CD1c-positive myeloid dendritic cell (primary cell): ENCODE results near the gene KCTD13.
"Not testable (repeated sequence)": the region's sequence is repeated elsewhere in the genome, so short reads cannot be mapped to it uniquely, and the experiment has no call there.

Source experiments
- DNase-seq: peaks from one replicate; pipeline ENCODE4 v3.0.0-alpha.2; 2016; ENCODE audit errors: extremely low spot score

KCTD13 gene, protein sequence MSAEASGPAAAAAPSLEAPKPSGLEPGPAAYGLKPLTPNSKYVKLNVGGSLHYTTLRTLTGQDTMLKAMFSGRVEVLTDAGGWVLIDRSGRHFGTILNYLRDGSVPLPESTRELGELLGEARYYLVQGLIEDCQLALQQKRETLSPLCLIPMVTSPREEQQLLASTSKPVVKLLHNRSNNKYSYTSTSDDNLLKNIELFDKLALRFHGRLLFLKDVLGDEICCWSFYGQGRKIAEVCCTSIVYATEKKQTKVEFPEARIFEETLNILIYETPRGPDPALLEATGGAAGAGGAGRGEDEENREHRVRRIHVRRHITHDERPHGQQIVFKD

DNA sequence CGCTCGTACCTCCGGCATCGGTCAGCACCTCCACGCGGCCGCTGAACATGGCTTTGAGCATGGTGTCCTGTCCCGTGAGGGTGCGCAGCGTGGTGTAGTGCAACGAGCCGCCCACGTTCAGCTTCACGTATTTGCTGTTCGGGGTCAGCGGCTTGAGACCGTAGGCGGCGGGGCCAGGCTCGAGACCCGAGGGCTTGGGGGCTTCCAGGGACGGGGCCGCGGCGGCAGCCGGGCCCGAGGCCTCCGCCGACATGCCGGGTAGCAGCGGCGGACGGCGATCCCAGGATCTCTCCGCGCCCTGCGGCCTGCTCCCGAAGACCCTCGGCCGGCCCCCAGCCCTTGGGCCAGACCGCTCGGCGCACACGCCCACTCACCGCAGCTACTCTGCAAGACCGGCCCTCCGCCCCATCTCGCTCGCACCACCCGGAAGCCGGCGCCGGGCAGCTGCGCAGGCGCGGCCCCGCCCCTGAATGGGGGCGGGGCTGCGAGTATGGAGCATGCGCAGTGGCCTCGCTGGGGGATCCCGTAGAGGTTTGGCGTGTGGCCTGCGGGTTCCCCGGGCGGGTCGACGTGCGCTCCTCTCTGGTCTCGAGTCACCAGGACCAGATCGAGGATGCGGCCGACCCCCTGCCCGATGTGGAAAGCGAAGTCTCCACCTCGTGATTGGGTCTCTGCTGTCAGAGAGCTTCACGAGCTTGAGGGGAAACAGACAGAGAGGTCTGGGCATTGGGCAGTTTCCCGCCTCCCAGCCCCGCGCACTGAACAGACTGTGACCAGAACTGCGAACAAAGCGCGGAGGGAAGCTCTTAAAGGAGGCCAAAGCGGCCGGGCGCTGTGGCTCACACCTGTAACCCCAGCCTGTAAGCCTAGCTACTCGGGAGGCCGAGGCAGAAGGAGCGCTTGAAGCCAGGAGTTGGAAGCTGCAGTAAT, at the start of gene KCTD13:
Gene KCTD13 (minus strand): TSS at position 446 of the 930 bp plus-strand sequence. CDS start 193 bp downstream, at position 253.
- DNase-seq, result peak; percentile 94

DNA sequence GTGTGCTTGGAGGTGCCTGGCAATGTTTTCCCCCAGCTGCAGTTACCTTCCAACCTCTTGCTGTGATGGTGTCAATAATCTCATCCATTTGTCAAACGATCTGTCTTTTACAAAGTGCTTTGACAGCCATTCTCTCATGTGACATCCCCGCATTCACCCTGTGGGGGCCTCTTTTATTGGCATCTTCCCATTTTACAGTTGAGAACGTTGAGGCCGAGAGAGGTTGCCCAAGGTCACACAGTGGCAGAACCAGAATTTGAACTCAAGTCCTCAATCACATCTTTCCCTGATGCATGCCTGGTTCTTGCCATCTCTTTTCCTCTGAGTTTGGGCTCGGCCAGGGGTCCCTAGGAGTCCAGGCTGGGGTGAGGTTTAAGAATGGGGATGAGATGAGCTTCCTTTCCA, 49.1 kb upstream of the KCTD13 start:
- no peak for DNase-seq

DNA sequence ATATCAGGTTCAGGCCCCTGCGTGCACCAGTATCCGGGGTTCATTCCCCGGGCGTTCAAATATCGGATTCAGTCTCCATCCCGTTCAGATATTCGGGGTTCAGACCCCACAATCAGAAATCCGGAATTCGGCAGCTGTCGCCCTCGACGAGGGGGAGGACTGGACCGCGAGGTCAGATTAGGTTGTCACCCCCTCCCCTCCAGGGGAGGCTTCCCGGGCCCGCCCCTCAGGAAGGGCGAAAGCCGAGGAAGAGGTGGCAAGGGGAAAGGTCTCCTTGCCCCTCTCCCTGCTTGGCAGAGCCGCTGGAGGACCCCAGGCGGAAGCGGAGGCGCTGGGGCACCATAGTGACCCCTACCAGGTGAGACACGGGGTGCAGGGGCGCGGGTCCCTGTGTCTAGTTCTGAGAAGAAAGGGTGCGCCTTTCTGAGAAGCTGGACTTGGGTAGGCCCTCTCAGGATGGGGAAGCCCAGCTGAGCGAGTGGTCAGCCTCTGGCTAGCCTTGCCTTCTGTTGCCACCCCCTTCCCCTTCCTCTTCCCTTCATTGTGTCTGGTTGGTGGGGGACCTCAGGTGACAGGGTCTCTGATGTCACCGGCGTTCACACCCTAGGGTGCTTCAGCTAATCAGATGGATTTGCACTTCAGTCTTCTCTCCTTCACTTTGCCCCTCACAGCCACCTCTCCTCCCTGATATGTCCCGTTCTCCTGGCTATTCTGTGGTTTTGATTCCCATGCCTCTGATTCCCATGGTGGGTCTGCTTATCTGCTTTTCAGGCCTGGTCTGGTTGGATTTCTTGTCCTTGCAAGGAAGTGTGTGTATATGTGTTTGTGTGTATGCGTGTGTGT, 48.5 kb upstream of the KCTD13 start:
- DNase-seq, result peak; percentile 57

DNA sequence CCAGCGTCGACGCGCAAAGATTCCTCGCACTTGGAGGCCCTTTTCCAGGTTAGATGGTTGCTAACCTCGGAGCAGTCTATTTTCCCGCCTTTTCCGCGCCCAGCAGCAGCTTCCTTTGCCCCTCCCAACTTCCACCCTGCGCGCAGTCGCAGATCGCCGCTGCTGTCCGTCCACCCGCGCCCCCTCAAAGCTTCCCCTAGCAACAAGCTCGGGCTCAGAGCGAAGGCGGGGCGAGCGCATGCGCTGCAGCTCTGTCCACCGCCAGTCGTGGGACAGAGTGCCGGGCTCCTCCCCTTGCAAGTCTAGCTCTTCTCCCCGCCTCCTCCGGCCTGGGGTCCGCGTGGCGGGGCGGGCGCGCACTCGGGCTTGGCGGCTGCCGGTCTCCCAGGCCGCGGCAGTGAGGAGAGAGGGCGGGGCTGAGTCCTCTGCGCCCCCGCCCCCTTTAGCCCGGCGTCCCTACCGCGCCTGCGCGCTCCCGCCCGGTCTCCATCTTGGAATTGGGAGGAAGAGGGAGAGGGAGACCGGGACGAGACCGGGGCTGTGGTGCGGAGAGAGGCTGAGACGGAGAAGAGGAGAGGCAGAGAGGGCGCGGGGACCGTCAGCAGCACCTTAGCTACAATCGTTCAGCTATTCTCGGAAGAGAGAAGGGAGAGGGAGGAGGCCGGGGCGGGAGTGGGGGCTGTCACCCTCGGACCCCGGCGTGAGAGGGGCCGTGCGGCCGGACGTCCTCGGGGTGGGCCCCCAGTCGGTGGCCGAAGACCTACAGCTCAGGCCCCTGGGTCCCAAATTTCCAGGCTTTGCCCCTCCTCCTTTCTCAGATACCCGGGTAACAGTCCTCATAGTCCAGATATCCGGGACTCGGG, 47.6 kb upstream of the KCTD13 start, which contains the start of gene TAOK2:
Gene TAOK2 (plus strand): TSS at position 485 of the 863 bp plus-strand sequence. CDS start 3,905 bp downstream, outside the sequence.
- DNase-seq, result peak; percentile 99

DNA sequence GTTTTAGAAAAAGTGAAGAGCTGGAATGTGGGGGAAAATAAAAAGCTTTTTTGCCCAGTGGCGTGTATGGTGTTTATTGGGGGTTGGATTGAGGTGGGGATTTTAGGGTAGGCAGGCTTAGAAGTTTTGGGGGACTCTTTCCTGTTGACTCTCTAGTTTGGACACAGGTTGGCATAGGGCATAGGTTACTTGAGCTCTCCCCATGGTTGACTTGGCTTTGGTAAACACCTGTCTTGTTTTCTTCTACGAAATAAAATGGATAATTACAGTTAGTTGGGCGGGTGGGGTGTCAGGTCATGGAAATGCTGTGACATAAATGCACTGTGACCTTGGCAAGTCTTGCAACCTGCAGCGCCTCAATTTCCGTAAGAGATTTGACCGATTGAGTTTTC, 47.0 kb upstream of the KCTD13 start:
- no peak for DNase-seq

DNA sequence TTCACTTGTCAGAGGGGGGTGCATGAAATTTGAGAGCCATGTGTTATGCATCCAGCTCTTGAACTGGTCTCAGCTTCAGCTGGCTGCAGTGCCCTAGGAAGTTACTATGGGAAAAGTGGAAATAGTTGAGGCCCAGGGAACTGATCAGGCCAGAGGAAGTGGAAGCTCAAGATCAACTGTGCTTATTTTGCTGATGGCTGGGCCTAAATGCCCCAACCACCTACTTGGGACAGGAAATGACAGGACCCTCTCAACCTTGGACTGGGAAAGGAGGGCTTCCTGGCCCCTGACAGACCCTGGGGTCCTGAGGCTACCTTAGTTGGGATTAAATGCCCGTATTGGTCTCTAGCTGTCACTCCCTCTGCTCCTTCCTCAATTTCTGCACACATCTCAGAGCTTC, 46.5 kb upstream of the KCTD13 start:
- peak; percentile 5 for DNase-seq

DNA sequence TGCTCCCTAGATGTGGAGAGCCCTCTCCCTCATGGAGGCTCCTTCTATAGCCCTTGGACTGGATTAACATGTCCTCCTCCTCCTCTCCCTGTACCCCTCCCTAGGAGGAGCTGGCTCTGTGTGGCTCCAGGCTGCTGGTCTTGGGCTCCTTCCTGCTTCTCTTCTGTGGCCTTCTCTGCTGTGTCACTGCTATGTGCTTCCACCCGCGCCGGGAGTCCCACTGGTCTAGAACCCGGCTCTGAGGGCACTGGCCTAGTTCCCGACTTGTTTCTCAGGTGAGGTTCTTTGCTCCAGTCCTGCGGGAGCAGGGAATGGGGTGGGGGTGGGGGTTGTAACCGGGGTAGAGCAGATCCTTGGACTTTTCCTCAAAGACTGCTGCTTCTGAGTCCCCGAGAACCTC, 45.3 kb upstream of the KCTD13 start:
- no peak for DNase-seq

DNA sequence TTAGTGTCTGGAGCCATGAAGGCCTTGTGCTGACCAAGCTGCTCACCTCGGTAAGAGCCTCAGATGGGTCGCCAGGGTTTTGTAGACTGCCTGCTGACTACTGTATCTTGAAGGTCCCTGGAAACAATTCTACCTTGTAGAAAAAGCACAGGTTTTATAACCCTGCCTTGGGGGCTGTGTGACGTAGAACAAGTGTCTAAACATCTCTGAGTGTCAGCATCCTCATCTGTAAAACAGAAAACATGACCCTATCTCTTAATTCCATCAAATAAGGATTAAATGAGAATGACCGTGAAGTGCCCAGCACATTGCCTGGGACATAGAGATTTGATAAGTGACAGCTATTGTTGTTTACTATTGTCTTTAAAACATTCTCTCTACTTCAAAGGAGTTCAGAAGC, 42.2 kb upstream of the KCTD13 start:
- DNase-seq, result no peak

DNA sequence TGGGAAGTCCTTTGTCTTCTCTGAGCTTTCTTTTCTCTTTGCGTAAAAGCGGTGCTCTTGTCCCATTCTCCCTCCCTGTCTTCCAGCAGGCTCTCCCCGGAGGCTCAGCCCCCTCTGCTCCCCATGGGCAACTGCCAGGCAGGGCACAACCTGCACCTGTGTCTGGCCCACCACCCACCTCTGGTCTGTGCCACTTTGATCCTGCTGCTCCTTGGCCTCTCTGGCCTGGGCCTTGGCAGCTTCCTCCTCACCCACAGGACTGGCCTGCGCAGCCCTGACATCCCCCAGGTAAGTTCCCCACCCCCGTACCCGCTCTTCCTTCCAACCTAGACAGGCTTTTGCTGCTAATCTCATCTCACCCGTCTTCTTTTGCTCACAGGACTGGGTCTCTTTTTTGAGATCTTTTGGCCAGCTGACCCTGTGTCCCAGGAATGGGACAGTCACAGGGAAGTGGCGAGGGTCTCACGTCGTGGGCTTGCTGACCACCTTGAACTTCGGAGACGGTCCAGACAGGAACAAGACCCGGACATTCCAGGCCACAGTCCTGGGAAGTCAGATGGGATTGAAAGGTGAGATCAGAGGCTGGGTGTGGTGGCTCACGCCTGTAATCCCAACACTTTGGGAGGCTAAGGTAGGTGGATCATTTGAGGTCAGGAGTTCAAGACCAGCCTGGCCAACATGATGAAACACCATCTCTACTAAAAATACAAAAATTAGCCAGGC, 37.2 kb upstream of the KCTD13 start:
- DNase-seq, result no peak

DNA sequence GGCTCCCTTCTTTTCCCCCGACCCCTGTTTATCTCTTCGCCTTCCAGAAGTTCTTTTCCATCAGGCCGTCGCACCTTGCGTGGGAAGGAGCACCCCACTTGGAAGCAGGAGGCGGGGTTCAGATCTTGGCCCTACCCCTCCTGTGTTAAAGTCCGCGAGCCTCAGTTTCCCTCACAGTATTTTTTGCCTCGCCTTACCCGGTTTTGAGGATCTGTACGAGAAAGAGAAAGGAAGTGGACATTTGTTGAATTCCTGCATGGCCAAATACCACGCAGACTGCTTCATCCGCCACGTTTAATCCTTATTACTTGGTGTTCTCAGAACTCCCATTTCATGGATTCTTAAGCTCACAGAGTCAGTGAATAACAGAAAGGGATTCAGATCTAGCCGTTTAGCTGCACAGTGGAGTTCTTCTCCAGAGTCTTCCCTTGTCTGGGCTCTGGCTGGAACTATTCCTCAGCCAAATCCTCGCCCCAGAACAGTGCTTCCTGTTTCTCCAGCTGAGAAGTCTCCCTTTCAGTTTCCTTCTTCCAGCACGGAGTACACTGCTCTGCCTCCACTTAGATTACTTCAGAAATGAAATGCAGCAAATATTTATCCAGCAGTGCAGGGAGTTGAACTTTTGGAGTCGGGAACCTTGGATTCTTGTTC, 36.4 kb upstream of the KCTD13 start:
- peak; percentile 67 for DNase-seq

DNA sequence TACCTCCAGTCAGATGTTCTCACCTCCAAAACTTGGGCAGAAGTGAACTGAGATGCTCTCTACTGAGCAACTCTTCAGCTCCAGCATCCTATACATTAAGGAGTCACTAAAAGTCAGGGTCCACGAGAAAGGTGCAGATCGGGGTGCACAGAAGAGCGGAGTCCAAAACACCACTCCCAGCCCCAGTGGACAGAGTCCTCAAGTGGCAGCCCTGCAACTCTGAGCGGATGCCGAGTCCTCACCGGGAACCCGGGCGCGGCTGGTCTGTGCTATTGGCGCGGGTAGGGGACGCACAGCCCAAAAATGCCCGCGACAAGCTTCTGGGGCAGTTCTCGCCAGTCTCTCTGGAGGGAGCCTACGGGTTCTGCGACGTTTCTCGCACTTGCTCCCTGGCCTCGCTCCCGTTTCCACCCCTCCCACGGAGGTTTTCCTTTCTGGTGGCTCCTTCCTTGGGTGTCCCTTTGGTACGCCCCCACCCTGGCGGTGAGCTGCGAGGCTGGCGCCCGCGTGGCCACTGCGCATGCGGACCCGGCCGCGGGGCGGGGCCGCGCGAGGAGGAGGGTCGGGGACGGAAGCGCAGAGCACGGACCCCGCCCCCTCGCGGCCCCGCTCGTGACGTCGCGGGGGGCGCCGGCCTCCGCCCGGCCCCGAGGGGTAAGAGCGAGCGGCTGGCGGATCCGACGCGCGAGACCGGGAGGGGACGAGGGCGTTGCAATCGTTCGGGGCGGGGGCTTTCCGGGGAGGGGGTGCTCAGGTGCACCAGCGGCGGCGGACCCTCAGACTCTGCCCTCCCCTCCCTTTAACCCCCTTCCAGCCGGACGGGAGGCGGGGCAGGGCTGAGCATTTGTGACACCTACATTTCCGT, 35.7 kb upstream of the KCTD13 start, which contains the start of gene TMEM219:
Gene TMEM219 (plus strand): TSS at position 601 of the 865 bp plus-strand sequence. CDS start 1,065 bp downstream, outside the sequence.
- DNase-seq, result peak; percentile 97

DNA sequence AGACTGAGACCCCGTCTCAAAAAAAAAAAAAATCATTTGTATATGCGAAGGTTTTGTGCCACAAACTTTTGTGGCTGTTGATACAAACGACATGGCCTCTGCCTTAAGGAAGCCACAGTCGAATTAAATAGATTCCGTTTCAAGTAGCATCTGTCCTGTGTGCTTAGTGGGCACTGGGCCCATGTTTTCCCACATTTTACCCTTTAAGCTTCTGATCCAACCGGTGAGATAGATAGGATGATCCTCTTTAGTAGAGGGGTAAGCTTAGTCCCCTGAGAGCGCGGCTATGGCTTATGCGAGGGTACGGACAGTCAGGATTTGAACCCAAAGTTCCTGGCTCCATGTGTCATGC, 35.1 kb upstream of the KCTD13 start:
- DNase-seq, result no peak

DNA sequence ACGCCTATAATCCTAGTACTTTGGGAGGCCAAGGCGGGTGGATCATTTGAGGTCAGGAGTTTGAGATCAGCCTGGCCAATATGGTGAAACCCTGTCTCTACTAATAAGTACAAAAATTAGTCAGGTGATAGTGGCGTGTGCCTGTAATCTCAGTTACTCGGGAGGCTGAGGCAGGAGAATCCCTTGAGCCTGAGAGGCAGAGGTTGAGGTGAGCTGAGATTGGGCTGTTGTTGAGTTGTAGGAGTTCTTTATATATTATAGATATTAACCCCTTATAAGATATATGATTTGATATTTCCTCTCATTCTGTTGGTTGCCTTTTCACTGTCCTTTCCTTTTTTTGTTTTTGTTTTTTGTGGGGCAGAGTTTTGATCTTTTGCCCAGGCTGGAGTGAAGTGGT, 33.8 kb upstream of the KCTD13 start:
- not testable (repeated sequence) for DNase-seq

DNA sequence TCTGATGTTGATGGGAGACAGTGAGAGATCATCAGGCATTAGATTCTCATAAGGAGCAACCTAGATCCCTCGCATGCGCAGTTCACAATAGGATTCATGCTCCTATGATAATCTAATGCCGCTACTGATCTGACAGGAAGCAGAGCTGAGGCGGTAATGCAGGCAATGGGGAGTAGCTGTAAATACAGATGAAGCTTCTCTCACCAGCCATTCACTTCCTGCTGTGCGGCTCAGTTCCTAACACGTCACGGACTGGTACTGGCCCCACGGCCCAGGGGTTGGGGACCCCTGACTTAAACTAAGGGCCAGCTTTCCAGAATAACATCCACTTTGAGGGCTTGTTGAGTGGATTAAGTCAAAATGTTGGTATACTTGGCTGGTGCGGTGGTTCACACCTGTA, 33.3 kb upstream of the KCTD13 start:
- DNase-seq, result no peak

DNA sequence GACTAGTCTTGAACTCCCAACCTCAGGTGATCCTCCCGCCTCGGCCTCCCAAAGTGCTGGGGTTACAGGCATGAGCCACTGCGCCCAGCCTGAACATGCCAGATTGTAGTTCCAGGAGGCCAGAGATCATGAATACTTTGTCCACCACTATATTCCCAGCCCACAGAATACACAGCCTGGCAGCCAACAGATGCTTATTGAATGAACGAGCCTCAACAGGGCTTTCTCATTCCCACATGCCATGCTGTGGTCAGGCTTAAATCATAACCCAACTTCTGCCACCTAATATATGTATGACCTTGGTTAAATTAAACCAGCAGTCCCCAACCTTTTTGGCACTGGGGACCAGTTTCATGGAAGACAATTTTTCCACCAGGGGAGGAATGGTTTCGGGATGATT, 32.7 kb upstream of the KCTD13 start:
- DNase-seq, result no peak

DNA sequence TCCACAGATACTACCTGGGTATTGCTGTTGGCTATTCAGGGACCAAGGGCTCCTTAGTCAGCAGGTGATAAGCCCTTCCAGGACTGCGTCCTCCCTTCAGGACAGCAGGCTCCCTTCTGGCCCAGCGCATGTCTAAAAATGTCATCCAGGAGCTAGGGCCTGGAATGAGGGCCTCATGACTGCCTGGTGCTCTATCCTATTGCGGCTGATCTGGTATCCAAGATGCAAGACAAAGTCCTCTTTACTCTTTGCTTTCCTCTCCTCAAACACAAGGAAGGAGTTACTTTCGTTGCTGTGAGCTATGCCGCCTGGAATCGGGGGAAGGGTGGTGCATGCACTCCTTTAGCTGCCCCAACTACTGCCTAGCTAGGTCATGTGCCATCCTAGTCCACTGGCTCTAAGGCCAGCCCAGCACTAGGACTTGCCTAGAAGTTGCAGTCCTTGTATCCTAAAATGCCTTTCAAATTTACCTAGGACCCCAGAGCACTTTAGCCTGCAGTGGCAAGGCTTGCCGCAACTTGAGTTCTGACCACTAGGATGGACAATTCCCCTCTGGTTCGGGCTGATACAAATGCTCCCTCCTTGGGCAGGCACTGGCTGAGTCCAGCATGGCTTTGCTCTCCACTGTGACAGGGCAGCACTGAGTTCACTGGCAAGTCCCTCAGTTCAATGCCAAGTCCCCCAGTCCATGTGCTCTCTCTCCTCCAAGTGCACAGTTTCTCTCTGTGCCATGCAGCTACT, 25.8 kb upstream of the KCTD13 start:
- no peak for DNase-seq

DNA sequence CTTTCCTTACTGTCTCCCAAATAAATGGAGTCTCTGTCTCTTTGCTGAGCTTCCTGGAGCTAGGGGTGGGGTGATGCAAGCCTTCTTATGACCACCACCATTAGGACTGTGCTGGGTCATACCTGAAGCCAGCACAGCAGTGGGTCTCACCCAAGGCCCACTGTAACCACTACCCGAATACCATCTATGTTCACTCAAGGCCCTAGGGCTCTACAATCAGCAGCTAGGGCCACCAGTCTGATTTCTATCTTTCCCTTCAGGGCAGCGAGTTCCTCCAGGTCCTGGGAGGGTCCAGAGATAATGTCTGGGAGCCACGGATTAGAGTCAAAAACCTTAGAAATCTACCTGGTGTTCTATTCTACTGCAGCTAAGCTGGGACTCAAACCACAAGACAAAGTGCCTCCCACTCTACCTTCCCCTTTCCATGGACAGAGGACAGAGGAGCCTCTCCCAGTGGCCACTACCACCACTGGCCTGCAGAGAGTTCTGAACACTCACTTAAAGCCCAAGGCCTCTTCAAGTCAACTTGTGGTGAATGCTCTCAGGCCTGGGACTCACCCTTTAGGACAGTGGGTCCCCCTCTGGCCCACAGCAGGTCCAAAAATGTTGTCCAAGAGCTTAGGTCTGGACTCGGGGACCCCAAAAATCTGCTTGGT, 24.9 kb upstream of the KCTD13 start:
- DNase-seq, result no peak
